ENCODE data around the gene STXBP3. TPM values are rescaled to one million over a fixed set of nuclear protein-coding genes. Genes with fewer than 3 reads are reported as not detected.

The STXBP3 gene
- total RNA-seq, 4 donors from 2014 or later: 18.4 to 39.4 (median 24.3) TPM

GRCh38 chr1:108718927-108719655 is 27.4 kb upstream of the STXBP3 start:
- TF ChIP-seq POLR2A (IDR thresholded peaks at IDR 0.05): no peak
- TF ChIP-seq, protein P1, sequence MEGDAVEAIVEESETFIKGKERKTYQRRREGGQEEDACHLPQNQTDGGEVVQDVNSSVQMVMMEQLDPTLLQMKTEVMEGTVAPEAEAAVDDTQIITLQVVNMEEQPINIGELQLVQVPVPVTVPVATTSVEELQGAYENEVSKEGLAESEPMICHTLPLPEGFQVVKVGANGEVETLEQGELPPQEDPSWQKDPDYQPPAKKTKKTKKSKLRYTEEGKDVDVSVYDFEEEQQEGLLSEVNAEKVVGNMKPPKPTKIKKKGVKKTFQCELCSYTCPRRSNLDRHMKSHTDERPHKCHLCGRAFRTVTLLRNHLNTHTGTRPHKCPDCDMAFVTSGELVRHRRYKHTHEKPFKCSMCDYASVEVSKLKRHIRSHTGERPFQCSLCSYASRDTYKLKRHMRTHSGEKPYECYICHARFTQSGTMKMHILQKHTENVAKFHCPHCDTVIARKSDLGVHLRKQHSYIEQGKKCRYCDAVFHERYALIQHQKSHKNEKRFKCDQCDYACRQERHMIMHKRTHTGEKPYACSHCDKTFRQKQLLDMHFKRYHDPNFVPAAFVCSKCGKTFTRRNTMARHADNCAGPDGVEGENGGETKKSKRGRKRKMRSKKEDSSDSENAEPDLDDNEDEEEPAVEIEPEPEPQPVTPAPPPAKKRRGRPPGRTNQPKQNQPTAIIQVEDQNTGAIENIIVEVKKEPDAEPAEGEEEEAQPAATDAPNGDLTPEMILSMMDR (IDR thresholded peaks at IDR 0.05 in 4 of 5, conservative IDR thresholded peaks at IDR 0.05 in 1 of 5): no peak
- Histone ChIP-seq H3K27me3 (no peaks in the 10 kb centered on the region), H3K4me1 (no peaks in the 10 kb centered on the region), H3K4me3 (no peak overlapping the region), H3K9me3 (no peaks in the 10 kb centered on the region), H3K36me3 (no peaks in the 10 kb centered on the region), H3K27ac (no peak overlapping the region)
- intact Hi-C loops (cut with DNase I; ENCODE audit: low total_unique reads) (no loop called here), in situ Hi-C loops (cut with MboI; ENCODE audit: low sequenced_read_pairs in 4 of 4) (no loop called here)
- DNase-seq (no peak), ATAC-seq (no peak)

DNA sequence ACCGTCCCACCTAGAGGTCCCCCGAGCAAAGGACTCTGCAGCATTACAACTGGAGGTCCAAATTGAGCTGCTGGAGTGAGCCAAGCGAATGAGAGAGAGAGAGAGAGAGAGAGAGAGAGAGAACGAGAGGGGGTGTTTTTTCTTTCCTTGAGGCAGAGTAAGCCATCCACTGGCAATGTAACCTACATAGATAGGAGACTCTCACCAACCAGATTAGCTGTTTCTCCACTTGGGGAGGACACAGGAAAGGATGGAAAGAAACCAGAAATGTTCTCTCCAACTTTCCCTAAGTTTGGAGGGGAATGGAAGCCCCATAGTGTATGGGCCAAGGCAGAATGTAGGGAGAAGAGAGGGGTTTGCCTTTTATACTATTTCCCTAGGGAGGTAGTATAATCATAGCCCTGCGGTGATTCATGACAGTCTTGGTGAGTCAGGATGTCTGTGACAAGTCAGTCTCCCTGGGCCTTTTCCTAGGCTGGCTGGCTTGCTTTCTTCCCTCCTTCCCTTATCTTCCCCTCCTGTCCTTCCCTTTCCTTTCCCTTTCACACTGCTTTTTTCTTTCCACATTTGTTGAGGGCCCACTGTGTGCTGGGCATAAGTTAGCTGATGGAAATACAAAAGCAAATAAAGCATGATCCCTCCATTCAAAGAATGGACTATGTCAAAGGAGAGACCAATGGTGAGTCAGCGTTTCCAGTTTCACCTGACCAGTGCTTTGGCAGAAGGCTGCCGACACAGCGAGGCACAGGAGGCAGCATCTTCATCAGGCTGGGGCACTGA is 26.6 kb upstream of the STXBP3 start:
- H3K9me3 ChIP-seq: no peaks in the 10 kb centered on the region
- intact Hi-C loops (cut with DNase I; ENCODE audit: low total_unique reads): no loop called here
- no peak overlapping the region for H3K4me3 ChIP-seq
- H3K27me3 ChIP-seq: no peaks in the 10 kb centered on the region
- H3K36me3 ChIP-seq: no peaks in the 10 kb centered on the region
- in situ Hi-C loops (cut with MboI; ENCODE audit: low sequenced_read_pairs in 4 of 4): no loop called here
- no peaks in the 10 kb centered on the region for H3K4me1 ChIP-seq
- ATAC-seq (no peak), DNase-seq (no peak)
- TF ChIP-seq, protein P1 (IDR thresholded peaks at IDR 0.05 in 4 of 5, conservative IDR thresholded peaks at IDR 0.05 in 1 of 5): no peak
- no peak for TF ChIP-seq POLR2A (IDR thresholded peaks at IDR 0.05)
- no peak overlapping the region for H3K27ac ChIP-seq

GRCh38 chr1:108722292-108722691 is 24.2 kb upstream of the STXBP3 start:
- TF ChIP-seq POLR2A (IDR thresholded peaks at IDR 0.05): no peak
- TF ChIP-seq, protein P1 (IDR thresholded peaks at IDR 0.05 in 4 of 5, conservative IDR thresholded peaks at IDR 0.05 in 1 of 5): no peak
- H3K9me3 ChIP-seq: no peaks in the 10 kb centered on the region
- no peaks in the 10 kb centered on the region for H3K4me1 ChIP-seq
- H3K27ac ChIP-seq: no peak overlapping the region
- ATAC-seq: no peak
- DNase-seq: no peak
- intact Hi-C loops (cut with DNase I; ENCODE audit: low total_unique reads): no loop called here
- H3K27me3 ChIP-seq: no peaks in the 10 kb centered on the region
- H3K36me3 ChIP-seq: no peaks in the 10 kb centered on the region
- in situ Hi-C loops (cut with MboI; ENCODE audit: low sequenced_read_pairs in 4 of 4): no loop called here
- H3K4me3 ChIP-seq: no peak overlapping the region

DNA sequence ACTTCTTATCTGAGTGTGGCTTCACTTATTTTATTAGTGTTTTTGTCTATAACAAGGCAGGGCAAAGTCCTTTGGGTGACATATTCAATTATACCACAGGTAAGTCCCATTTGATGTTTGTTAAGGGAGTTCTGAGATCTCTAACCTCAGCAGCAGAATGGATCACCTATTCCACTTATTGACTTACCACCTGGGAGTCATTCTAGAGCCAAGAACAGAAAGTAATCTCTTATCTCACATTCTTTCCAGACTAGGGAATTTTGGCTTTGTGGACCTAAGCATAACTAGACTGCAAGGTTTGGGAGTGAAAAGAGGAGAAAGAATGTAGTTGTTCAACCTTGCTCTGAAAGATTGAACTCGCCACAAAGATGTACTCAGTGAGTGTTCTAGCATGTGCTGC is 20.6 kb upstream of the STXBP3 start:
- H3K27ac ChIP-seq: no peak overlapping the region
- ATAC-seq: no peak
- H3K36me3 ChIP-seq: no peaks in the 10 kb centered on the region
- no peak overlapping the region for H3K4me3 ChIP-seq
- no peak for DNase-seq
- TF ChIP-seq, protein P1 (IDR thresholded peaks at IDR 0.05 in 4 of 5, conservative IDR thresholded peaks at IDR 0.05 in 1 of 5): no peak
- no peak for TF ChIP-seq POLR2A (IDR thresholded peaks at IDR 0.05)
- no peaks in the 10 kb centered on the region for H3K9me3 ChIP-seq
- intact Hi-C loops (cut with DNase I; ENCODE audit: low total_unique reads) (no loop called here), in situ Hi-C loops (cut with MboI; ENCODE audit: low sequenced_read_pairs in 4 of 4) (no loop called here)
- no peaks in the 10 kb centered on the region for H3K4me1 ChIP-seq
- no peaks in the 10 kb centered on the region for H3K27me3 ChIP-seq
